ENCODE results near the gene HMGN2. TPM values are rescaled to one million over a fixed set of nuclear protein-coding genes. Genes with fewer than 3 reads are reported as not detected.

The HMGN2 gene
- total and polyA plus RNA-seq, 2 of the 13 experiments (the other 11 are each of a cell fraction or from before 2014, with no cell fraction given): 63.4 to 343 TPM

DNA sequence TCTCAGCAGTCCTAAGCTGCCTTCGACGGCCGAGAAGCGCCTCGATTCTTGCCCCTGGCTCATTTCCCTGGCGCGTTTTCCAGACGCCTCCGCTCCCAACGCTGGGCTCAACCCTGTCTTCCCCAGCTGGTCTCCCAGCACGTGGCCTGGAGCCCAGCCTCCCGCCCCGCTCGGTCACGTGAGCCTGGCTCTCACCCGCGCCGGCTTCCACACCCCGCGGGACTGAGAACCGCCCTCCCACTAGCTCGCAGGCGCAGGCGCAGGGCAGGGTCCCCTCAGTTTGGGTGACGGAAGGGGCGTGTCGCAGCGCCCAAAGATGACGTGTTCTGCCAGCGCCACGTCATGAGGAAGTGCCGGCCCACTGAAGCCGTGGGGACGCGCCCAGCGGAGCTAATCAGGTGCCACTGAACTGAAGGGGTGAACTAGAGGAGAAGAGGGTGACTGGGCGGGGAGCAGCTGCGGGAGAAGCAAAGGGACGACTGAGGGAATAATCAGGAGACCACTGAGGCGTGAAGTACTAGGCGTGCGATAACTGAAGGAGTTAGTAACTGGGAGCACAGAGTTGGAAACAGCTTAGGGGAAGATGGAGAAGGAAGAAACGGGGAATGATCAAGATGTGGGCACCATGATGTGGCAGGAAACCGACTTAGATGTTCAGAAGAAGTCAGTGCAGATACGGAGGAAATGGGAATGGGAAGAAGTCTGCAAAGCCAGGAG lies 40.1 kb upstream of the HMGN2 start, which contains the start of gene DHDDS (continued):
- TF ChIP-seq, protein P1, sequence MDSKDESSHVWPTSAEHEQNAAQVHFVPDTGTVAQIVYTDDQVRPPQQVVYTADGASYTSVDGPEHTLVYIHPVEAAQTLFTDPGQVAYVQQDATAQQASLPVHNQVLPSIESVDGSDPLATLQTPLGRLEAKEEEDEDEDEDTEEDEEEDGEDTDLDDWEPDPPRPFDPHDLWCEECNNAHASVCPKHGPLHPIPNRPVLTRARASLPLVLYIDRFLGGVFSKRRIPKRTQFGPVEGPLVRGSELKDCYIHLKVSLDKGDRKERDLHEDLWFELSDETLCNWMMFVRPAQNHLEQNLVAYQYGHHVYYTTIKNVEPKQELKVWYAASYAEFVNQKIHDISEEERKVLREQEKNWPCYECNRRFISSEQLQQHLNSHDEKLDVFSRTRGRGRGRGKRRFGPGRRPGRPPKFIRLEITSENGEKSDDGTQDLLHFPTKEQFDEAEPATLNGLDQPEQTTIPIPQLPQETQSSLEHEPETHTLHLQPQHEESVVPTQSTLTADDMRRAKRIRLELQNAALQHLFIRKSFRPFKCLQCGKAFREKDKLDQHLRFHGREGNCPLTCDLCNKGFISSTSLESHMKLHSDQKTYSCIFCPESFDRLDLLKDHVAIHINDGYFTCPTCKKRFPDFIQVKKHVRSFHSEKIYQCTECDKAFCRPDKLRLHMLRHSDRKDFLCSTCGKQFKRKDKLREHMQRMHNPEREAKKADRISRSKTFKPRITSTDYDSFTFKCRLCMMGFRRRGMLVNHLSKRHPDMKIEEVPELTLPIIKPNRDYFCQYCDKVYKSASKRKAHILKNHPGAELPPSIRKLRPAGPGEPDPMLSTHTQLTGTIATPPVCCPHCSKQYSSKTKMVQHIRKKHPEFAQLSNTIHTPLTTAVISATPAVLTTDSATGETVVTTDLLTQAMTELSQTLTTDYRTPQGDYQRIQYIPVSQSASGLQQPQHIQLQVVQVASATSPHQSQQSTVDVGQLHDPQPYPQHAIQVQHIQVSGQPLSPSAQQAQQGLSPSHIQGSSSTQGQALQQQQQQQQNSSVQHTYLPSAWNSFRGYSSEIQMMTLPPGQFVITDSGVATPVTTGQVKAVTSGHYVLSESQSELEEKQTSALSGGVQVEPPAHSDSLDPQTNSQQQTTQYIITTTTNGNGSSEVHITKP (CRISPR knock-in tag; IDR thresholded peaks at IDR 0.05; ENCODE audit: low read depth): peak; percentile 78; the same call in 1 of the 2 replicates
- TF ChIP-seq DMAP1 (CRISPR knock-in tag; IDR thresholded peaks at IDR 0.05) (peak; percentile 89), RAD21 (CRISPR knock-in tag; IDR thresholded peaks at IDR 0.05) (no peak), TEAD2 (CRISPR knock-in tag; IDR thresholded peaks at IDR 0.05) (peak; percentile 79; the same call in 1 of the 2 replicates), BORCS8-MEF2B (CRISPR knock-in tag; IDR thresholded peaks at IDR 0.05) (peak; percentile 98), SAFB2 (CRISPR knock-in tag; IDR thresholded peaks at IDR 0.05; ENCODE audit: borderline replicate concordance, low read depth) (no peak), ZNF30 (CRISPR knock-in tag; IDR thresholded peaks at IDR 0.05) (peak; percentile 95), POGZ (CRISPR knock-in tag; IDR thresholded peaks at IDR 0.05) (peak; percentile 96; the same call in 1 of the 2 replicates), KMT2B (CRISPR knock-in tag; IDR thresholded peaks at IDR 0.05) (peak; percentile 97), AHR (CRISPR knock-in tag; IDR thresholded peaks at IDR 0.05) (peak; percentile 95), FOXJ3 (CRISPR knock-in tag; IDR thresholded peaks at IDR 0.05; ENCODE audit: borderline replicate concordance) (no peak), ZNF788 (CRISPR knock-in tag; IDR thresholded peaks at IDR 0.05; ENCODE audit: borderline replicate concordance) (peak; percentile 97), KLF16 (CRISPR knock-in tag; IDR thresholded peaks at IDR 0.05) (peak; percentile 83 to 99; a peak in 2 of 4 replicates), ZNF816 (CRISPR knock-in tag; IDR thresholded peaks at IDR 0.05; ENCODE audit: borderline replicate concordance) (no peak), ZNF557 (CRISPR knock-in tag; IDR thresholded peaks at IDR 0.05) (no peak; the same call in 1 of the 2 replicates), PPARG (CRISPR knock-in tag; conservative IDR thresholded peaks at IDR 0.05) (peak; percentile 84), ZNF333 (CRISPR knock-in tag; IDR thresholded peaks at IDR 0.05; ENCODE audit: borderline replicate concordance) (peak; percentile 85; the same call in 1 of the 2 replicates), ZNF207 (IDR thresholded peaks at IDR 0.05; ENCODE audit: borderline replicate concordance) (no peak), ZNF564 (CRISPR knock-in tag; IDR thresholded peaks at IDR 0.05) (peak; percentile 92), ELF1 (CRISPR knock-in tag; IDR thresholded peaks at IDR 0.05) (peak; percentile 99), ZNF670 (CRISPR knock-in tag; IDR thresholded peaks at IDR 0.05; ENCODE audit: borderline replicate concordance) (no peak), ZSCAN20 (CRISPR knock-in tag; IDR thresholded peaks at IDR 0.05; ENCODE audit: borderline replicate concordance) (no peak)
- TF ChIP-seq, protein P2, sequence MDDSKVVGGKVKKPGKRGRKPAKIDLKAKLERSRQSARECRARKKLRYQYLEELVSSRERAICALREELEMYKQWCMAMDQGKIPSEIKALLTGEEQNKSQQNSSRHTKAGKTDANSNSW (CRISPR knock-in tag; IDR thresholded peaks at IDR 0.05; ENCODE audit: borderline replicate concordance): peak; percentile 95
- TF ChIP-seq, protein P3, sequence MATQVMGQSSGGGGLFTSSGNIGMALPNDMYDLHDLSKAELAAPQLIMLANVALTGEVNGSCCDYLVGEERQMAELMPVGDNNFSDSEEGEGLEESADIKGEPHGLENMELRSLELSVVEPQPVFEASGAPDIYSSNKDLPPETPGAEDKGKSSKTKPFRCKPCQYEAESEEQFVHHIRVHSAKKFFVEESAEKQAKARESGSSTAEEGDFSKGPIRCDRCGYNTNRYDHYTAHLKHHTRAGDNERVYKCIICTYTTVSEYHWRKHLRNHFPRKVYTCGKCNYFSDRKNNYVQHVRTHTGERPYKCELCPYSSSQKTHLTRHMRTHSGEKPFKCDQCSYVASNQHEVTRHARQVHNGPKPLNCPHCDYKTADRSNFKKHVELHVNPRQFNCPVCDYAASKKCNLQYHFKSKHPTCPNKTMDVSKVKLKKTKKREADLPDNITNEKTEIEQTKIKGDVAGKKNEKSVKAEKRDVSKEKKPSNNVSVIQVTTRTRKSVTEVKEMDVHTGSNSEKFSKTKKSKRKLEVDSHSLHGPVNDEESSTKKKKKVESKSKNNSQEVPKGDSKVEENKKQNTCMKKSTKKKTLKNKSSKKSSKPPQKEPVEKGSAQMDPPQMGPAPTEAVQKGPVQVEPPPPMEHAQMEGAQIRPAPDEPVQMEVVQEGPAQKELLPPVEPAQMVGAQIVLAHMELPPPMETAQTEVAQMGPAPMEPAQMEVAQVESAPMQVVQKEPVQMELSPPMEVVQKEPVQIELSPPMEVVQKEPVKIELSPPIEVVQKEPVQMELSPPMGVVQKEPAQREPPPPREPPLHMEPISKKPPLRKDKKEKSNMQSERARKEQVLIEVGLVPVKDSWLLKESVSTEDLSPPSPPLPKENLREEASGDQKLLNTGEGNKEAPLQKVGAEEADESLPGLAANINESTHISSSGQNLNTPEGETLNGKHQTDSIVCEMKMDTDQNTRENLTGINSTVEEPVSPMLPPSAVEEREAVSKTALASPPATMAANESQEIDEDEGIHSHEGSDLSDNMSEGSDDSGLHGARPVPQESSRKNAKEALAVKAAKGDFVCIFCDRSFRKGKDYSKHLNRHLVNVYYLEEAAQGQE (IDR thresholded peaks at IDR 0.05; ENCODE audit: borderline replicate concordance in 1 of 2, low read depth in 1 of 2, low read length in 2 of 2): no peak; a peak in 1 of 4 replicates

All from HepG2 (cell line).